GM19395 (cell line): ENCODE results near the gene HCK.

Experiments used
- ATAC-seq: cut with Tn5 transposase; IDR thresholded peaks from one replicate; pipeline ENCODE4 v1.9.1; 2021; ENCODE audit warnings: mild to moderate bottlenecking, moderate library complexity; ENCODE audit not compliant: unreplicated experiment

Gene HCK

GRCh38 chr20:32057656-32058184 is 5.7 kb downstream of the HCK start:
- no peak for ATAC-seq

DNA sequence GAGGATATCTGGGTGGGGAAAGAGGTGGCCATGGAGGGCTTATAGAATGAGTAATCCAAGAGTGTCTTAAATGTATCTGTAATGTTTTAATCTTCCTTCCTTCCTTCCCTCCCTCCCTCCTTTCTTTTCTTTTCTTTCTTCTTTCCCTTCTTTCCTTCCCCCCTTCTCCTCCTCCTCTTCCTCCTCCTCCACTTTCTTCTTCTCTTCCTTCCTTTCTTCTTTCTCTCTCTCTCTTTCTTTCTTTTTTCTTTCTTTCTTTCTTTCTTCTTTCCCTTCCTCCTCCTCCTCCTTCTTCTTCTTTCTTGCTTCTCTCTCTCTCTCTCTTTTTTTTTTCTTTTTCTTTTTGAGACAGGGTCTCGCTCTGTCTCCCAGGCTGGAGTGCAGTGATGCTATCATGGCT is 7.1 kb downstream of the HCK start:
- ATAC-seq = no peak

- ATAC-seq = no peak
Observed at GRCh38 chr20:32062776-32063170, 10.7 kb downstream of the HCK start.

DNA sequence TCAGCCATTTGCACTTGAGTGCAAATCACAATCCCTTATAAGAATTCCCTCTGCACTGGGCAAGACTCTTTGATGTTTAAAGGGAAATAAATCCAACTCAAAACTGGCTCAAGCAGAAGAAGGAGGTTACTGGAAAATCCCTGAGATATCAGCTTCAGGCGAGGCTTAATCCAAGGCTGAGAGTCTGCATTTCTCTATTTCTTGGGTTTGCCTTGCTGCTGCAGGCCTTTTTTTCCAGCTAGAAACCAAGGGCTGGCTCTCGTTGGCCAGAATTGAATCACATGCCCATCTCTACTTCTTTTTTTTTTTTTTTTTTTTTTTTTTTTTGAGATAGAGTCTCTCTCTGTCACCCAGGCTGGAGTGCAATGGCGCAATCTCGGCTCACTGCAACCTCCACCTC is 11.7 kb downstream of the HCK start:
- no peak for ATAC-seq

- ATAC-seq = no peak
Observed at GRCh38 chr20:32064667-32065066, 12.6 kb downstream of the HCK start.

DNA sequence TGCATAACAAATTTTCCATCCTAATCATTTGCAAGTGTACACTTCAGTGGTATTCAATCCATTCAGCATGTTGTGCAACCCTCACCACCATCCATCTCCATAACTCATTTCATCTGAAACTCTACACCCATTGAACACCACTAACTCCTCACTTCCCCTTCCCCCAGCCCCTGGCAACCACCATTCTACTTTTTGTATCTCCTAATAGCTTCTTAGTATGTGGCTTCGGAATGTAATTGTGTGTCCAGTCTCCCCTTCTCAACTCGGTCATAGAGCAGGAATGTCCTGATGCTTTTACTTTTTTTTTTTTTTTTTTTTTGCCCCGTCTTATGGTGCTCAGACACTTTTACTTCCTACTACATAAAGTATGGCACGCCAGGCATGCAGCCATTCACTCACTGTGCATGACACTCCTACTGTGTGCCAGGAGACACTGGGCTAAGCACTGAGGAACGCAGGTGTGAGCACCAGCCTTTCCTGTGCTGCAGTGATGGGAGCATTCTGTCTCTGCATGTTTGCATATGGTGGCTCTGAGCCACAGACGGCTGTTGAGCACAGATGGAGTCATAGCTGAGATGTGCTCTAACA is 15.3 kb downstream of the HCK start:
- ATAC-seq = no peak

DNA sequence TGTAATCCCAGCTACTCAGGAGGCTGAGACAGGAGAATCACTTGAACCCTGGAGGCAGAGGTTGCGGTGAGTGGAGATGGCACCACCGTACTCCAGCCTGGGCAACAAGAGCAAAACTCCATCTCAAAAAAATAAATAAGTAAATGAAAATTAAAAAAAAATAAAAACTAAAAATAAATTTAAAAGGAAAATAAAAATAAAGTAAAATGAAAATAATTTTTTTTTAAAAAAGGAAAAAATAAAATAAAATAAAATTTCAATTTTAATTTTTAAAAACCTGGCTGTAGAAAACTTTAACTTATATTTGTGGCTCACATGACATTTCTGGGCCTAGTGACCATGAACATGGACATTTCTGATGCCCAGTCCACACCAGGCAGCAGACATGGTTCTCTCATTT is 16.1 kb downstream of the HCK start:
- ATAC-seq = no peak

- no peak for ATAC-seq
Observed at GRCh38 chr20:32069711-32070110, 17.7 kb downstream of the HCK start.

DNA sequence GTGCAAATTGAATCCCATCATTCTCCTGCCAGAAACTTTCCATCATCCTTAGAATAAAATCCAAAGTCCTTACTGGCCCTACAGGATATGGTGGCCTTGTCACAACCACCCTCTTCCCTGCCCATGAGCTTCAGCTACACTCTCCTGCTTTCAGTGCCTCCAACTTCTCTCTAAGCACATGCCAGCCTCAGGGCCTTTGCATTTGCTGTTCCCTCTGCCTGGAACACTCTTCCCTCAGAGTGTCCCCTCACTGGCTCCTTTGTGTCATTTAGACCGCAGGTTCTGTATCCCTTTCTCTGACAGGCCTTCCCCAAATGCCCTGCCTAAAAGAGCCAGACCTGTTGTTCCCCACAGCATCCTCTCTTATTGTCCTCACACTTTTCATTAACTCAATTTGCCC is 18.2 kb downstream of the HCK start:
- ATAC-seq = no peak

DNA sequence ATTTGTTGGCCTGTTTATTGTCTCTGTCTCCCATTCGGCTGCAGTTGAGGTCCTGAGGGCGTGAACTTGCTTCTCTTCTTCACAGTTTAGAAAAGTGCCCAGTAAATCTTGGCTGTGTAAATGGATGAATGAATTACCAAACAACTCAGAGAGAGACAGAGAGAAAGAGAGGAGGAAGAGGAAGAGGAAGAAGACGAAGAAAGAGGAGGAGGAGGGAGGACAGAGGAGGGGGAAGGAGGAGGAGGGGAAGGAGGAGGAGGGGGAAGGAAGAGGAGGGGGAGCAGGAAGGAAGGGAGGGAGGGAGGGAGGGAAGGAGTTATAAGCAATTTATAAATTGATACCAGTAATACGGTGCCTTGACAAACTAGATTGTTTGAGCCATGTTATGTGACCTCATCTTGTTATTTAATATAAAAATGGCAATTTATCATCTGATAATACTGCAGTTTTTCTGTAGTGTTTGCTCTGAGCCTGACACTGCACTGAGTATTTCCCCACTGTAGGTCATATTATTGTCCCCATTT is 18.7 kb downstream of the HCK start:
- no peak for ATAC-seq

DNA sequence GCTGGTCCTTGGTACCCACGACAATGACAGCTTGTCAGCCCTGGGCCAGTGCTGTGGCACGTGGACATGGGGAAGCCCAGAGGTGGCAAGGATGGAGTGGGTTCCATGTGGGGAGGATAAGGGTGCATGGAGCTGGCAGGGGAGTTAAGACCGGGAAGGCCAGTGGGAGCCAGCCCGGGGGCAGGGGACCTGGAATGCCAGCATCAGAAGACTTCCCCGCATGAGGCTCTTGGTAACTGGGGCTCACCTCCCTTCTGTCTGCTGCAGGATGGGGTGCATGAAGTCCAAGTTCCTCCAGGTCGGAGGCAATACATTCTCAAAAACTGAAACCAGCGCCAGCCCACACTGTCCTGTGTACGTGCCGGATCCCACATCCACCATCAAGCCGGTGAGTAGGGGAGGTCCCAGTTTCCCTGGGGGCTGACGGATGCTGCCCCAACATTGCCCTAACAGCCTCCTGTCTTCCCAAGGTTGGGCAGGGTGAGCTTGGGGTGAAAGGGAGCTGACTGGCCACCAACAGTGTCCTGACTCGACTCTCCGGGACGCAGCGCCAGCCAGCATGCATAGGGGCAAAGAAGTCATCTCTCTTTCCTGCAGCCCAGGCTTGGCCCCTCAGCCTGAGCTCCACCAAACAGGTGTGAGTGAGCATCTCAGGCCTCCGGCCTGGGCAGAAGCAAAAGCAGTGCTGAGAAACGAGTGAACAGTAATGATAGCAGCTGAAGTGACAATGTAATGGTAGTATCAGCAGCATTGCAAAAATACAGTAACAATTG is 19.5 kb downstream of the HCK start:
- ATAC-seq = no peak

DNA sequence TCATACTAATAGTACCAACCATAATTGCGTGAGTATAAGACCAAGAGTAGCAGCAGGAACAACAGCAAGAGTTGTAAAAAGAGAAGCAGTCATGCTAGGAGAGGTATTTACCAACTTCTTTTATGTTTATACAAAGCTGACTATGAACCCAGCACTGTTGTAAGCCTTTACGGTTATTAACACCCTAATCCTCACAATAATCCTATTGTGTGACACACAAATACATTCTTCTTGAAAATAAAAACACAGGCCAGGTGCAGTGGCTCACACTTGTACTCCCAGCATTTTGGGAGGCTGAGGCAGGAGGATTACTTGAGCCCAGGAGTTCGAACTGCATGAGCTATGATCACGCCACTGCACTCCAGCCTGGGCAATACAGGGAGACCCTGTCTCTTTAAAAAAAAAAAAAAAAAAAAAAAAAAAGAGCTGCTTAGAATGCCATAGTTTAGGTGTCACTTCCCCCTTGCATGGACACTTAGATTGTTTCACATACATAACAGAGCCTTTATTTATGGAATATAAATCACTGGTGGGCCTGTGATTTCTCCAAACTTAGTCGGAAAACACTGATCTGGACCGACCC is 20.2 kb downstream of the HCK start:
- ATAC-seq = no peak

DNA sequence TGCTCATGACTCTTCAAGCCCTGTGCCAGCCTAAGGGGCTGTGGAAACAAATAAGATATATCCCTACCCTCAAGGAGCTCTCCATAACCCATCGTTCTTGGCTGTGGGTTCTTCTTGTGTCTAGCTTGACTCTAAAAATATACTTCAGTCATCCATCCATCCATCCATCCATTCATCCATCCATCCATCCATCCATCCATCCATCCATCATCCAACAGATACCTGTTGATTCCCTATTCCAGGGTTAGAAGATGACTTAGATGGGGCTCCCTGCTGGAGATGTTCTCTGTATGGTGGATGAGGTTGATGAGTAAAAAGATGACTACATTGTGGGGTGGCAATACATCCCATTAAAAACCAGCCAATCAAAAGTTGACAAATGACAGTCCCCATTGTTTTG is 23.5 kb downstream of the HCK start:
- no peak for ATAC-seq

DNA sequence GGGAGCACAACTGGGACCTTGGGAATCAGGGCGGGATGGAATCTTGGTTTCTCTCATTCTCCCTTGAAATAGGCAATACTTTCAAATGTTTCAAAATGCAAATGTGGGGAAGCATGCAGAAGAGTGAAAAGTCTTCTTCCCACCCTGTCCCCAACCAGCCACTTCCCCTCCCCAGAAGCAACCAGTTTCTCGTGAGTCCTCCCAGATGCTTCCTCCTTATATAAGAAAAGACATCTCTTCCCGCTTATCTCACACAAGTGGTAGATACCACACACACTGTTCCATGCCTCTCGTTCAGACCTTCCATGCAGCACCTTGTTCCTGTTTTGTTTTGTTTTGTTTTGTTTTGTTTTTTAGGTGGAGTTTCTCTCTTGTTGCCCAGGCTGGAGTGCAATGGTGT is 25.1 kb downstream of the HCK start:
- no peak for ATAC-seq

- ATAC-seq = no peak
Observed at GRCh38 chr20:32078322-32078721, 26.3 kb downstream of the HCK start.

- ATAC-seq = no peak
Observed at GRCh38 chr20:32078791-32079190, 26.7 kb downstream of the HCK start.

GRCh38 chr20:32079655-32080109 is 27.6 kb downstream of the HCK start:
- no peak for ATAC-seq

- ATAC-seq = no peak
Observed at GRCh38 chr20:32080783-32081182, 28.7 kb downstream of the HCK start.

DNA sequence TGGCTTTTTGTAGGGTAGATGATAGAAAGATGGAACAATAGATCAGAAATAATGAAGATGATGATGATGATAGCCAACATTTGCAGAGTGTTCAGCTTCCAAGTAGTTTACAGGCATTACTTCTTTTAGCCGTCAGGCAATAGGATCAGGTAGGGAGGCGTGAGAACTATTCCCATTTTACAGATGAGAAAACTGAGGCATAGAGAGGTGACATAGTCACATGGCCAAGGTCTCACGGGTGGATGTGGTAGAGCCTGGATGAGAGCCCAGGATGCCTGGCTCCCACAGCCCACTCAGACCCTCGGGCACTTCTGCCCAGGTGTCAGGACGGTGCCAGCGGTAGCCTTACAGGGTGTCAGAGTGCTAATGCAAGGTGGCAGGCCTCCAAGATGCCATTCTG is 31.4 kb downstream of the HCK start:
- ATAC-seq = no peak

DNA sequence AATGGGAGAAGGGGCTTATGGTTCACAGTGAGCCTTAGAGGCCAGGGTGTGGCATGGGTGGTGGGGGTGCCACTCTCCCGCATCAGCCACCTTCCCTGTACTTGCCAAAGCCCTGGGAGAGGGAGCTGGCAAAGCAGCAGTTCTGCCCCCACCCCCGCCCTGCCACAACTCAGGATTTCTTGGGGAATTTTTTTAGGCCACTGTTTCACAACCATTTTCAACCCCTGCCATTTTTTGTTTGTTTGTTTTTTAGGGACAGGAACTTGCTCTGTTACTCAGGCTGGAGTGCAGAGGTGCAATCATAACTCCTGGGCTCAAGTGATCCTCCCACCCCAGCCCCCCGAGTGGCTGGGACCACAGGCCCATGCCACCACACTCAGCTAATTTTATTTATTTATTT is 35.0 kb downstream of the HCK start:
- ATAC-seq = no peak

- no peak for ATAC-seq
Observed at GRCh38 chr20:32088759-32089158, 36.7 kb downstream of the HCK start.
